HG03066 (cell line): ENCODE results near the gene TRMT10C.
A peak's percentile ranks its signal among the peaks of the same experiment; 100 is the strongest.
"Not testable (repeated sequence)": the region's sequence is repeated elsewhere in the genome, so short reads cannot be mapped to it uniquely, and the experiment has no call there.

ENCODE experiments used
- ATAC-seq: cut with Tn5 transposase; IDR thresholded peaks from one replicate; pipeline ENCODE4 v1.9.1; 2021; ENCODE audit warnings: low read depth; ENCODE audit not compliant: unreplicated experiment

Gene TRMT10C

DNA sequence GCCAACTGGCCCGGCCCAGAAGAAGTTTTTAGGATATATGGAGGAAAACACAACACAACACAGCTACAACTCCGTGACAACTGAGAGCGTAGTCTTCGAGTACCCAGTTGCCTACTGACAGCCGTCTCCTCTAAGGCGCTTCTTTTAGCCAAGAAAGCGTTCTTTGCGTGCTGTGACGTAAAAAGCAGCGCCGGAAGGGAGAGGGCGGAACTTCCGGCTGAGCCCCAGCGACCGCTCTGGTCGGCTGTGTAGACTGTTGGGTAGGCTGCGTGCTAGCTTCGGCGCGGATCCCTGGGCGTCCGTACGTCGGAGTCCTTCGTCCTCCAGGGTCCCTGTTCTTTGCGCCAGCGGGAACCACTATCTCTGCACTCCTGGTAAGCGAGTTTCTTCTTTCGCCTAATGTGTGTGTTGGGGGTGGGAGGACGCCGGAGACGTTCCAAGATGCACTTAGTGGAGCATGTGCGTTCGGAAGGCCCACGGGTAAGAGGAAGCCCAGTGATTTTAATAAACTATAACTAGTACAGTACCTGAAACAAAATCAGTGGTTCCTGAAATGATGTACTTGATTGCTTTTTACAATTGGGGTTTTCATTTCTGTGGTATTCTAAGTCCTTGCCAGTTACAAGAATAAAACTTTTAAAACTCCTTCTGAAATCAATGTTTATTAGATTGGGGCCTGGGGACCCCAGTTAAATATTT, at the start of gene TRMT10C:
Gene TRMT10C (plus strand): TSS at position 239 of the 699 bp plus-strand sequence. CDS start 2,914 bp downstream, outside the sequence.
- peak; percentile 99 for ATAC-seq

DNA sequence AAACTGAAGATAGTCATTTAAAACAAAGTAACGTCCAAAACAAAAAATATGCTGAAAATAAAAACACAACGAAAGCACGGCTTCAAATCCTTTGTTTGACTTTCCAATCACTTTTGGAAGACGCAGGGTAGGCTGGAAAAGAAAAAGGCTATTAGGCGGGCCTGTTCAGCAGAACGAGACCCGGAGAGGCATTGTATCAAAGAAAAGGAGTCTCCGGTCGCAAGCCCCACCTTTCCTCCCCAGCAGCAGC, 49.3 kb upstream of the TRMT10C start:
- peak; percentile 32 for ATAC-seq

DNA sequence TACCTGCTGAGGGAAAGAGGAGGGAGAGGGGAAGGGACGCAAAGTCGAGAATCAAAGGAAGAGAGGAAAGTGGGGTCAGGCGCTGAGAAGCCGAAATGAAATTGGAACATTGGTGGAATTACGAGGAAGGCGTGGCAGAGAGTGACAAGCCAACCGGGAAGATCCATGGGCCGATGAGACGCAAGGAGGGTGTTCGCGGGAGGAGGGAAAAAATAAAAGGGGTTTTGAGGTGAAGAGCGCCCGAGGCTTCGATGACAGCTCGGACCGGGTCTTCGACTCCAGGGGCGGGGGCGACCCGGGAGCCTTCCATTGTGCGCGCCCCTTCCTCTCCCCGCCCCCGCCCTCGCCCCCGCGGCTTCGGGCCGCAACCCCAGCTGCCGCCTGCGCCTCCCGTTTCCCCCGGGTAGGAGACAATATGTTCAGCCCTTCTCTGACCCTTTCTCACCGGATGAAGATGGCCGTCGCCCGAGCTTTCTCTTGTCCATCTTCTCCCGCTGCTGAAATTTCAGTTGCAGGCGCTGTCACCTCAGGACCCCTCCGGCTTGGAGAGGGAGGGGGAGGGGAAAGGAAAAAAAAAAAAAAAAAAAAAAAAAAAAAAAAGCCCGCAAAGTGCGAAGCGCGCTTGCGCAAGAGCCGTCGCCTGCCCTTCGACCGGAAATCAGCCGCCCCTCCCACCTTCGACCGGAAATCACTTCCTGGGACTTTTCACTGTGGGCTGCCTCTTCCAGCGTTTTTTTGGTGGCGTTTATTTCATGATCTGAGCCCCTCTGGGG, 48.8 kb upstream of the TRMT10C start, which contains the start of gene SENP7:
Gene SENP7 (minus strand): TSS at position 567 of the 773 bp plus-strand sequence. CDS start 82 bp downstream, at position 485.
- ATAC-seq: peak; percentile 56

DNA sequence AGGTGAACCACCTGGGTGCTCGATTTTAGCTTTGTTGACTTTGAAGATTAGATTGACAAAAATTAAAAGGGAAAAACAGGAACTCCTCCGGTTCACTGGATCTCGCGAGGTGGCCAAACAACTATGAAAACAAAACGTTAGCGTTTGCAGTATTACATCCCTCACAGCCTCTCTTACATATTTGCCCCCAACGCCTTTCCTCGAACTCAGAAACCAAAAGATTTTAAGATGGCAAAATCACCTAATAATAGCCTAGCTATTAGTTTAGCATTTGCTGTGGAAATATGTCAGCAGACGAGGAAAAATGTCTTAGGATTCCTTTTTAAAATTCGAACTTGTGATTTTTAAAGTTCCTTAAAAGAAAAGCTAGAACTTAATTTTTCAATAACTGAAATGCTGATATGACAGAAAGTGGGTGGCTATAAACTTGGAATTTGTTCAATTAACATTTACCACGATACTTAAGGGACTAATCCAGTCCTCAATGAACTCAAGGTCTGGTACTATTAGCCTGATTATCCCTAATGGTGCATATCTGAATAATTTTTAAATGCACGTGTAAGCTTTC, 48.2 kb upstream of the TRMT10C start:
- peak; percentile 31 for ATAC-seq

DNA sequence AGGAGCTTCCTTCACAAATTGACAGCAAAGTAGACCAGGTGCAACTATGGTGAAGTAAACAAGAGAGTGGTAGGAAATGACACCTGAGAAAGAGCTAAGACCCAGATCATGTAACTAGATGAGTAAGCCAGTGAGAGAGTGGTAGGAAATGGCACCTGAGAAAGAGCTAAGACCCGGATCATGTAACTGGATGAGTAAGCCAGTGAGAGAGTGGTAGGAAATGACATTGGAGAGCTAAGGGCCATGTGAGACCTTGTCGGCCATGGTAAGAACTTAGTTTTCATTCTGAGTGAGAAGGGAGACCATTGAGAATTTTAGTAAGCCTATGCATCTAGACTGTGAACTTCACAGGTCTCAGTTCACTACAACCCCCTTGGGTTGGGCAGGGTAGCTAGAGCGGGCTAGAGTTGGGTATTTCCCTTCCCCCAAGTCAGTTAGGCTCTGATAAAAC, 43.2 kb upstream of the TRMT10C start:
- ATAC-seq: peak; percentile 98

DNA sequence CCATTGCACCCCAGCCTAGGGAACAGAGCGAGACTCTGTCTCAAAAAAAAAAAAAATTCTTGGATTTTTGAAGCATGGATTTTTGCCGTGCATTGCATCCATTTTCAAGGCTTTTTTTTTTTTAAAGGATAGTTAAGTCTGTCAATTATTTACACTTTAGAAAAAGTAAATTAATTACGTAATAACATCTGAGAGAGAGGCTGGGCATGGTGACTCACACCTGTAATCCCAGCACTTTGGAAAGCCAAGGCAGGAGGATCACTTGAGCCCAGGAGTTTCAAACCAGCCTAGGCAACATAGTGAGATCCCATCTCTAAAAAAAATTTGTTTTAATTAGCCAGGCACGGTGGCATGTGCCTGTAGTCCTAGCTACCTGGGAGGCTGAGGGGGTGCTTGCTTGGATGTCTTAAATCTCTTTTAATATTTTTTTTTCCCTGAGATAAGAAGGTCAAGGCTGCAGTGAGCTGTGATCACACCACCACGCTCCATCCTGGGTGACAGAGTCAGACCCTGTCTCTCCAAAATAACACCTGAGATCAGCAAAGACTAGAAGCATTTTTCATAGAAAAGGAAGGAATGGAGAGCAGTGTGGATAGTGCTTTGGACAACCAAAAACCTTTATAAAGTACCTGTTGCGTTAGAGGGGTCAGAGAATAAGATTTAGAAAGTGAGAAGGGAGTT, 41.8 kb upstream of the TRMT10C start:
- no peak for ATAC-seq

DNA sequence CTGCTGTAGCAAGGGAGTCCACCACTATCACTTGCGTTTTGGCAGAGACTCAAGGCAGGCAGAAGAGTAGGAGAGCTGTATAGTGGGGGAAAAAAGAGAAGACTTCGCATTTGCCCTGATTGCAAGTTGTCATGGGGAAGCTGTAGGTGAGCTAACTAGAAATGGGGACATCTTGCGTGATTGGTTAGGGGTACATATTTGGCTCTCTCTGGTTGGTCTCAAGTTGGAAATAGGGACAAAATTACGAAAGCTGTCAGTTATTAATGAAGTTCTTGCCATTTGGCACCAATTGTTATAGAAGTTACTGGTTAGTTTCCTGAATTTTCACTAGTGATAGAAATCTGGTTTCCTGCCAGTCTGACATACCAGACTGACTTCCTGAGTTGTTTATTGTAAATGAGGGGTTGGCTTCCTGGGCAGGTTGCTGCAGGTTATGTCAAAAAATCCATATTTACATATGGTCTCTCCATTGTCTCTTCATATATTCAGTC, 40.4 kb upstream of the TRMT10C start:
- ATAC-seq: no peak

DNA sequence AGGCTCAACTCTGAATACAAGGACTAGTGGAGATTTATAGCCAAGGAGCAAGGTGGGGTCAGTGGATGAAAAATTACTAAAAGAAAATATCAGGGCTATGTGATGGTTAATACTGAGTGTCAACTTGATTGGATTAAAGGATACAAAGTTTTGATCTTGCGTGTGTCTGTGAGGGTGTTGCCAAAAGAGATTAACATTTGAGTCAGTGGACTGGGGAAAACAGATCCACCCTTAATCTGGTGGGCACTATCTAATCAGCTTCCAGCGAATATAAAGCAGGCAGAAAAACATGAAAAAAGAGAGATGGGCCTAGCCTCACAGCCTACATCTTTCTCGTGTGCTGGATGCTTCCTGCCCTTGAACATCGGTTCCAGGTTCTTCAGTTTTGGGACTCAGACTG, 34.2 kb upstream of the TRMT10C start:
- ATAC-seq: no peak

DNA sequence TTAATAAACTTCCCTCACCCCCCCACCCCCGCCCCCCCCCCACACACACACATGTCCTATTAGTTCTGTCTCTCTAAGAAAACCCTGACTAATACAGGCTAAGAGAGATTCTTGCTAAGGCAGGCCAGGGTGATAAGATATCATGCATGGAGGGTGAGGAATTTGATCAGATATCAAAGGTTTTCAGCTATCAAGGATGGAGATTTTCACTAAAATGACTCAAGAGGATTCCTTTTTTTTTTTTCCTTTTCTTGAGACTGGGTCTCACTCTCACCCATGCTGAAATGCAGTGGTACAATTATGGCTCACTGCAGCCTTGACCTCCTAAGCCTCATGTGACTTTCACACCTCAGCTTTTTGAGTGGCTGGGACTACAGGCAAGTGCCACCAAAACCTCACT, 33.8 kb upstream of the TRMT10C start:
- ATAC-seq: no peak

DNA sequence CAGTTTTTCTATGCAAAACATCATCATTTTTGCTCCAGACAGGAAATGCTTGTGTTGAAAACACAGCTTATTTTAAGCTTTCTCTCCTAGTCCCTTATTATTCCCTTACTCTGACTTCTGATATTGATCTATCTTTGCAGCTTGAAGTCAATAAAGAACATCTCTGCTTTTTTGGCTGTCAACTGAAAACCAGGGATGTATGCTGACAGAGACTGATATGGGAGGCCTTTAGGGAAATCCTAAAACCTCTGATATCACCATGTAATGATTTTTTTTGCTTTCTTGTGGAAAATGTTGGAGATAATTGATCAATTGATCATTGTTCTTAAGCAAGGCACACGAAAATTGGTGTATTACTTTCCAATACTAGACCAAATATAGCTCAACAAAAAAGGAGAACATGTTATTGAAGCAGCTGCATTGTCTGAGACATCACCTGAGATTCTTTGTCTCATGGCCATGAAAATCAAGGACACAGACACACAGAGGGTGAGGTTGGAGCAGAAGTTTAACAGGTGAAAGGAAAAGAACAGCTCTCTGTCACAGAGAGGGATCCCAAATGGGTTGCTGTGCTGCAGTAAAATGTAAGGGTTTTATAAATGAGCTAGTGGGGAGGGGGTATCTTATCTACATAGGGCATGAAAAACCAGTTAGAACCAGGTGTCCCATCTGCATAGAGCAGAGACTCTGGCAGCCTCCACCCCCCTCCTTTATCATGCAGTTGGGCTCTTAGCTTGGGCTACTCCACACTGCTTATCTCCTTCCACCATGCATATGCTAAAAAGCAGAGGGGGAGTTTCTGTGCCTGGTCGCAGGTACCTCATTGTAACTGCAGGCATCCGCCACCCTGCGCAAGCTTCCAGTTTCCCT, 31.6 kb upstream of the TRMT10C start:
- ATAC-seq: no peak

DNA sequence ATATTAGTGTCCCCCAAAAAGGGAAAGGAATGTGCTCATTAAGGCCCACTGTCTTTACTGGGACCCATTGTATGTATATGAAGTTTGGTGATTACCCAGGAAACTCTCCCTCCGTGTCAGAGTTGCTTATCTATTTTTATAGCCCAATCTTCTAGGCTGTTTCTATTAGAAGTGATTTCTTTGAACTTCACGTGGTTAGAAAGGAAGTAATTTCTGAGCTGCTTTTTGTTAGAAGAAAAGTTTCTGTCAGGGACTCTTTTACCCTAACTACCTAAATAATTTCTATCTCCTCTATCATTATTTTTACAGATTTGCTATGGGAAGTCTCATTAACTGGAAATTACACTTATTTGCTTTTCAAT, 31.0 kb upstream of the TRMT10C start:
- ATAC-seq: no peak

DNA sequence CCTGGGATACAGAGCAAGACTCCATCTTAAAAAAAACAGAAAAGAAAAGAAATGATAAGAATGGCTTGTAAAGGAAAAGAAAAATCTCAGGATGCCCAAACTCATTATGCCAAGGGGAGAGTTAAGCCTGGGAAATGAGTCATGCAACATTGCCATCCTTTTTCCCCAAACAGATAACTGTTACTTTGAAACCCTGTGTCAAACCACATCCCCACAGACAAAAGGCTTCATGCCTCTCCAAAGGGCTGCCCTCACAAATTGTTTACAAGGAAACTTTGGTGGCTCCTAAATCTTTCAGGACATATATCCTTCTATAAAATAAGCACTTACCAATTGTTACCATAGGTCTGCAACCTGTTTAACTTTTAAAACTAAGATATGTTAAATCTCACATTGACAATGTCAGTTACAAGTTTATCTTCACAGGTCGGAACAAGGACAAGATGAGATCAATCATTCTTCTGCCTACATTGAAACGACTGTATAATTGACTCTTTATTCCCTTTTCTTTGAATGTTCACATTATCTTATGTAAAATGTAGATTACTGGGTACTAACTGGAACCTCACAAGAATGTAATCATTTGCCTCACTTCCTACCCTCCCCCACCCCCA, 30.1 kb upstream of the TRMT10C start:
- ATAC-seq: no peak

DNA sequence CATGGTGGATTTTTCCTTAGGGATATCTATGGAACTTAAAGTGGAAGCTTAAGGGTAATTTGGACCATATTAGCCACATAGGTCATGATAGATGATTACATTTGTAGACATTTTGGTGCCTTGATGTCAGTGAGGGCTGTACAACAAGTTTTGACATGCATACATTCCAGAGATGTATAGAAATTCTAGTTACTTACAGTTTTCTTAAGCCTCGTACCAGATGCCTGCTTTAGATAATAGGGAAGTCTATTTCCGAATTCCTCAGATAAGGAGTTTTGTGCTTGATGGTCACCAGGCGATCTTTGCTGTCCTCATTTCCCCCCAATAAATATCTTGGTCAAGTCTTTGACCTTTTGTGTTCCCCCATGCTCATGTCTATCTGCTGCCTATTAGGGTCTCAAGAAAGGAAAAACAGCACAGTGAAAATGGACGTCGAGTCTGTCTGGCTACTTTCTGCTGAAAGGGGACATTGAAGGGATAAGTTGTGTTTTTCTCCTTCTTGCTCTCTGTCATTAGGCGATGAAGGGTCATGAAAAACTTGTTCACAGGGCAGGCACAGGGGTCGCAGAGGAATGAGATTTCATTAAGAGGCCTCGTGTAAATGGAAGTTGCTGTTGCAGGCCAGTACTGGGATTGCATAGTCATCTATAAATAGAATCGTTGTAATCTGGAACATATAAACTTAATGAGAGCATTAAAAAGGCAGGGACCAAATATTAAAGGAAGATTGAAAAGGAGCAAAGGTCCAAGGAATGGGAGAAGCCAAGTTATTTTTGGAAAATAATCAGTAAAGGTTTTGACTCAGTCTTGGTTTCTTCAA, 28.7 kb upstream of the TRMT10C start:
- ATAC-seq: no peak

DNA sequence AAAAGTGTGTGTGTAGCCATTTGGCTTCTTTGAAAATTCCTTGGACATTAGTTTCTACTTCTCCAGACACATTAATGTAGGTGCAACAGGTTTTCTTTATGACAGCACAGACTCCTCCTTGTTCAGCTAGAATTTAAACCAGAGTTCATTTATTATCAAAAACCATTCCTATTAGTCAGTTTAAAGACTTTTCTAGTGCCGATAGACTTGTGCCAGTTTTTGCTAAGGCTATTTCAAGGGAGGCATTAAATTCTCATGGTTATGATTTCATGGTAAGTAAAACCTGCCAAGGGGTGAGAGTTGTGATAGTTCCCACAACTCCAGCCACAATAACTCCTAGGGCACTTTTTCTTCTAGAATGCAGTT, 28.1 kb upstream of the TRMT10C start:
- ATAC-seq: no peak

DNA sequence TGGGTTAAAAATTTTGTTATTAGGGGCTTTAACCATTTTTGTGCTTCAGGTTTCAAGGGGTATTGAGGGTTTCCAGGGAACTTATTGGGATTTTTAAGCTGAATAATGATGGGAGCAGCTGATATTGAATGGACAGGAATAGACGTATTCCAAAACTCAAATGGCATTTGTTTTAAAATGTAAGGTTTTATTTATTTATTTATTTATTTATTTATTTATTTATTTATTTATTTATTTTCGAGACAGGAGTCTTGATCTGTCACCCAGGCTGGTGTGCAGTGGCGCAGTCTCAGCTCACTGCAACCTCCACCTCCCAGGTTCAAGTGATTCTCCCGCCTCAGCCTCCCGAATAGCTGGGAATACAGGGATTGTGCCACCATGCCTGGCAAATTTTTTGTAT, 26.4 kb upstream of the TRMT10C start:
- no peak for ATAC-seq

DNA sequence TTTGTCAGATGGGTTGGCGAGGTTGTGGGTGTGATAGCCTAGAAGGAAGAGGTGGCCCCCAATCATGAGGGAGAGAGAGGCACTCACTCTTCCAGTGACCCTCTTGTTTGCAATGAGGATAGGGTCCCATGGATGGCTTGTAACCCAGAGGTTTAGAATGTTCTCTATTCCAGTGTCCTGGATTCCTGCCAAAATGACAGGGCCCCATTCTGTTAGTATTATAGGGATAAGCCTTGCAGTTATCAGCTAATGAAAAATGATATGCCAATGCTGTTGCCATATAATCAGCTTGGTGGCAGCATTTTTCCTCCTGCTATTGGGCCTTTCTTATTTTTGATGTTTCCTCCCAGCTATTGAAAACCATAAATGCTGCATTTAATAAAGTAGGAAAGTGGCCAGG, 25.4 kb upstream of the TRMT10C start:
- no peak for ATAC-seq

DNA sequence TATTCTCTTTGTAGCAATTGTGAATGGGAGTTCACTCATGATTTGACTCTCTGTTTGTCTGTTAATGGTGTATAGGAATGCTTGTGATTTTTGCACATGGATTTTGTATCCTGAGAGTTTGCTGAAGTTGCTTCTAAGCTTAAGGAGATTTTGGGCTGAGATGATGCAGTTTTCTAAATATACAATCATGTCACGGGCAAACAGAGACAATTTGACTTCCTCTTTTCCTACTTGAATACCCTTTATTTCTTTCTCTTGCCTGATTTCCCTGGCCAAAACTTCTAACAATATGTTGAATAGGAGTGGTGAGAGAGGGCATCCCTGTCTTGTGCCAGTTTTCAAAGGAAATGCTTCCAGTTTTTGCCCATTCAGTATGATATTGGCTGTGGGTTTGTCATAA, 24.7 kb upstream of the TRMT10C start:
- ATAC-seq: not testable (repeated sequence)

DNA sequence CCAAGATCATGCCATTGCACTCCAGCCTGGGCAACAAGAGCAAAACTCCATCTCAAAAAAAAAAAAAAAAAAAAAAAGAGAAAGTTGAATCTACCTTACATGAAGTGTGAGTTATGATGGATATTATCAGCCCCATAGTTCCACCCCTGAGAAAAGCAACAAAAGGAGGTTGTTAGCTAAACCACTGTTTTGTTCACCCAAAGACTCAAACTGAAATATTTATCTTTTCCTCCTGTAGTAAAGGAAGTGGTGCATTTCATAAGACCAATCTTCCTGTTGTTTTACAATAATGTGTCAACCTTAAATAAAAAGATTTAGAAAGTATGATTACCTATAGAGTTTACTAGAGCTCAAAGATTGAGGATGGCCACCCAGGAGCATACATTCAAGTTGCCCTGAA, 18.7 kb upstream of the TRMT10C start:
- ATAC-seq: no peak
